Measurements from ENCODE around the gene ZFYVE21. TPM values are rescaled to one million over a fixed set of nuclear protein-coding genes. Genes with fewer than 3 reads are reported as not detected.
A peak's percentile ranks its signal among the peaks of the same experiment; 100 is the strongest.

Gene ZFYVE21
- total RNA-seq, 4 donors from 2014 or later, result 40.3 to 81.2 (median 59.0) TPM

DNA sequence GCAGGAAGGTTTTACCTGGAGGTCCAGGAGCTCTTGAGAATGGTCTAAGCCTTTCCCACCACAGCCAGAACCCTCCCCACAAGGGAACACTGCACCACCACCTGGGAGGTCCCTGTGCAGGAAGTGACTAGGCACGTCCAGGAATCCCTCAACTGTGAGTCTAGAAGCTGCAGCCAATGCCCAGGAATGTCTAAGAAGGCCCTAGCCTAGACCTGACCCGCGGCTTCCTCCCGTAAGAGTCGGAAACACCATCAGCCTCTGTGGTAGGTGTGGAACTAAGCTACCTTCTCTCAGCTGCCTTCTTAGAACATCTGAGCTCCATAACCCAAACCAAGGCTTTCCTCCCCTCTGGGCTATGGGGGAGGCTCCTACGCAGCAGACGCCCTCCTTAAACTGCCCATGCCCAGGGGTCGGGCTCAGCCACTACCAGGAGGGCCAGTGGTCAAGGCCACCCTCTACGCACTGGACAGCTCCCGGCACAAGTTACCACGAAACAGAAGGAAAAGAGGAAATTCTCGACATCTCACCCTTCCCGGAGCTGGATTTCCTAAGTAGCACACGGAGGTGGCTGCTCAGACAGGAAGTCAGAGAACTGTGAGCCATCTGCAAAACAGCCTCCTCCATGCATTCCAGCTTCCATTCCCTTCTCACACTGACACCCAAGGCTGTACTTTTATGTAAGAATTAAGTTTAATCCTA lies 25.5 kb downstream of the ZFYVE21 start:
- H3K9me3 ChIP-seq, result no peaks in the 10 kb centered on the region
- H3K4me1 ChIP-seq, result no peaks in the 10 kb centered on the region
- H3K27me3 ChIP-seq, result no peaks in the 10 kb centered on the region
- peak in 1 of 3 donors; percentile 38 for DNase-seq
- H3K27ac ChIP-seq, result no peak overlapping the region
- no peak for TF ChIP-seq POLR2A (IDR thresholded peaks at IDR 0.05)
- TF ChIP-seq, protein P1, sequence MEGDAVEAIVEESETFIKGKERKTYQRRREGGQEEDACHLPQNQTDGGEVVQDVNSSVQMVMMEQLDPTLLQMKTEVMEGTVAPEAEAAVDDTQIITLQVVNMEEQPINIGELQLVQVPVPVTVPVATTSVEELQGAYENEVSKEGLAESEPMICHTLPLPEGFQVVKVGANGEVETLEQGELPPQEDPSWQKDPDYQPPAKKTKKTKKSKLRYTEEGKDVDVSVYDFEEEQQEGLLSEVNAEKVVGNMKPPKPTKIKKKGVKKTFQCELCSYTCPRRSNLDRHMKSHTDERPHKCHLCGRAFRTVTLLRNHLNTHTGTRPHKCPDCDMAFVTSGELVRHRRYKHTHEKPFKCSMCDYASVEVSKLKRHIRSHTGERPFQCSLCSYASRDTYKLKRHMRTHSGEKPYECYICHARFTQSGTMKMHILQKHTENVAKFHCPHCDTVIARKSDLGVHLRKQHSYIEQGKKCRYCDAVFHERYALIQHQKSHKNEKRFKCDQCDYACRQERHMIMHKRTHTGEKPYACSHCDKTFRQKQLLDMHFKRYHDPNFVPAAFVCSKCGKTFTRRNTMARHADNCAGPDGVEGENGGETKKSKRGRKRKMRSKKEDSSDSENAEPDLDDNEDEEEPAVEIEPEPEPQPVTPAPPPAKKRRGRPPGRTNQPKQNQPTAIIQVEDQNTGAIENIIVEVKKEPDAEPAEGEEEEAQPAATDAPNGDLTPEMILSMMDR (IDR thresholded peaks at IDR 0.05), result no peak
- H3K36me3 ChIP-seq, result peaks cover 0 to 63% (median 0%) of the 10 kb centered on the region in 3 donors
- no peak overlapping the region for H3K4me3 ChIP-seq

DNA sequence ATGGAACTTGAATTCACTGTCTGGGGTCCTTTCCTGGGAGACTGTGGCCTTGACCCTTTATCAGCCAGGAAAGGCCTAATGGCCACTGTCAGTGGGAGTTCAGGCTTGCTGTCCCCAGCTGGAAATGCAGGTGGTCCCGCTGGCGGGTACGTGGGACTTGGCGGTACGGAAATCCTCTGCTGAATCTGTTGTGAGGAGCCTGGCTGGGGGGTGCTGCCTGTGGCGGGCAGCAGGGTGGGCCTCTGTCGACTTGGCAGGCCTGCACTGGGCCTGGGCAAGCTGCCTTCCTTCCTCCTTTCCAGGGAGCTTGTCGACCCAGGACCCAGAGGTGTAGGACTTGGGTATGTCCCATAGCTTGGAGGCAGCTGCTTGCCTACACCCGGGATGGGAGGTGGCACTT lies 26.3 kb downstream of the ZFYVE21 start:
- Histone ChIP-seq H3K27ac (no peak overlapping the region), H3K4me1 (no peaks in the 10 kb centered on the region), H3K36me3 (peaks cover 0 to 60% (median 0%) of the 10 kb centered on the region in 3 donors), H3K27me3 (no peaks in the 10 kb centered on the region), H3K4me3 (no peak overlapping the region), H3K9me3 (no peaks in the 10 kb centered on the region)
- DNase-seq, result peak in 1 of 3 donors; percentile 41
- TF ChIP-seq, protein P1 (IDR thresholded peaks at IDR 0.05), result no peak
- no peak for TF ChIP-seq POLR2A (IDR thresholded peaks at IDR 0.05)

GRCh38 chr14:103742499-103743255 lies 27.1 kb downstream of the ZFYVE21 start:
- Histone ChIP-seq H3K27ac (no peak overlapping the region), H3K36me3 (peaks cover 0 to 60% (median 0%) of the 10 kb centered on the region in 3 donors), H3K9me3 (no peaks in the 10 kb centered on the region), H3K27me3 (no peaks in the 10 kb centered on the region), H3K4me1 (no peaks in the 10 kb centered on the region), H3K4me3 (no peak overlapping the region)
- TF ChIP-seq, protein P1 (IDR thresholded peaks at IDR 0.05), result no peak
- no peak for TF ChIP-seq POLR2A (IDR thresholded peaks at IDR 0.05)
- DNase-seq, result peak in 1 of 3 donors; percentile 32

DNA sequence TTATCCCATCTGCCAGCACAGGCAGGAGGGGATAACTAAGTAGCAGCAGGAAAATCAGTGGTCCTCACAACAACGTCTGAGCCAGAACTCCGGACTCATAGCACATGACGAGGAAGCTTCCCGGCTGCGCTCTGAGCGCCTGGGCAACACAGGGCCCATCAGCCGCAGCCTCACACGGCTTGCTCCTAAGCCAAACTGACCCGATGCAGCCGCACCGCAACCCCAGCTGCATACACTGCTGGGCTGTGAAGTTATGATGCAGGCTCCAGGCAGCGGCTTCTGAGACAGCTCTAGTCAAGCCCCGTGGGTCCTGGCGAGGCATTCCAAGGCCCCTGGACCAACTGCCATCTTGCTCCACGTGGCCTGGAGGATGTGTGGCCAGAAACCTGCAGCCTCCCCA lies 28.1 kb downstream of the ZFYVE21 start:
- peak in 1 of 3 donors; percentile 40 for DNase-seq
- no peaks in the 10 kb centered on the region for H3K4me1 ChIP-seq
- H3K27ac ChIP-seq, result no peak overlapping the region
- TF ChIP-seq, protein P1 (IDR thresholded peaks at IDR 0.05), result no peak
- no peak for TF ChIP-seq POLR2A (IDR thresholded peaks at IDR 0.05)
- H3K4me3 ChIP-seq, result no peak overlapping the region
- no peaks in the 10 kb centered on the region for H3K27me3 ChIP-seq
- H3K36me3 ChIP-seq, result peaks cover 0 to 58% (median 0%) of the 10 kb centered on the region in 3 donors
- no peaks in the 10 kb centered on the region for H3K9me3 ChIP-seq

GRCh38 chr14:103744621-103745395 lies 29.2 kb downstream of the ZFYVE21 start:
- Histone ChIP-seq H3K4me3 (no peak overlapping the region), H3K27me3 (no peaks in the 10 kb centered on the region), H3K4me1 (no peaks in the 10 kb centered on the region), H3K36me3 (peaks cover 0 to 48% (median 0%) of the 10 kb centered on the region in 3 donors), H3K9me3 (no peaks in the 10 kb centered on the region), H3K27ac (peak overlapping the region in 1 of 4 donors; percentile 34)
- peak in 1 of 3 donors; percentile 23 for DNase-seq
- TF ChIP-seq POLR2A (IDR thresholded peaks at IDR 0.05), result no peak
- TF ChIP-seq, protein P1 (IDR thresholded peaks at IDR 0.05), result no peak
